HEK293T (cell line): ENCODE measurements around the gene AGPAT2.

Source experiments
- BHLHE40 ChIP-seq: fragments of 450-650 bp; IDR thresholded peaks from 2 replicates; pipeline ENCODE4 v1.6.1; 2016; ENCODE audit warnings: mild to moderate bottlenecking, moderate library complexity, borderline replicate concordance
- ELF4 ChIP-seq: fragments of 450-650 bp; IDR thresholded peaks from 2 replicates; pipeline ENCODE4 v1.6.1; 2017; ENCODE audit warnings: antibody characterized with exemption
- LEF1 ChIP-seq: fragments of 450-650 bp; IDR thresholded peaks from 2 replicates; pipeline ENCODE4 v1.6.1; 2017; ENCODE audit warnings: mild to moderate bottlenecking, borderline replicate concordance
- NFRKB ChIP-seq: fragments of 450-650 bp; IDR thresholded peaks from 2 replicates; pipeline ENCODE4 v1.6.1; 2016; ENCODE audit warnings: mild to moderate bottlenecking, moderate library complexity
- PKNOX1 ChIP-seq: fragments of 450-650 bp; IDR thresholded peaks from 2 replicates; pipeline ENCODE4 v1.6.1; 2016
- SUZ12 ChIP-seq: fragments of 450-650 bp; IDR thresholded peaks from 2 replicates; pipeline ENCODE4 v1.6.1; 2016; ENCODE audit warnings: mild to moderate bottlenecking
- ZNF384 ChIP-seq: fragments of 450-650 bp; IDR thresholded peaks from 2 replicates; pipeline ENCODE4 v1.6.1; 2016

GRCh38 chr9:136623842-136624183 is 63.4 kb downstream of the AGPAT2 start:
- no peak for TF ChIP-seq NFRKB
- TF ChIP-seq LEF1, result no peak
- no peak for TF ChIP-seq PKNOX1
- TF ChIP-seq ELF4, result no peak
- no peak for TF ChIP-seq SUZ12
- TF ChIP-seq BHLHE40, result no peak
- no peak for TF ChIP-seq ZNF384
